Nucleus accumbens (tissue), 56 donors: ENCODE results near the gene SLC12A4.
A peak's percentile ranks its signal among the peaks of the same experiment; 100 is the strongest.

Source experiments
- DNase-seq, 56 donors: peaks; one replicate each; lab custom pipeline; 2025; lab: John Stamatoyannopoulos, UW

The SLC12A4 gene

GRCh38 chr16:67965668-67966548 lies 2.5 kb downstream of the SLC12A4 start:
- DNase-seq: no peak

- DNase-seq: no peak
Measured at GRCh38 chr16:67964477-67965131, 3.8 kb downstream of the SLC12A4 start.

- DNase-seq: peak in 3 of 56 donors; percentile 26 to 61 (median 27)
Measured at GRCh38 chr16:67963662-67964321, 4.6 kb downstream of the SLC12A4 start.

GRCh38 chr16:67963292-67963661 lies 5.2 kb downstream of the SLC12A4 start:
- peak in 12 of 56 donors; percentile 15 to 61 (median 36) for DNase-seq

- no peak for DNase-seq
Measured at GRCh38 chr16:67962135-67962534, 6.3 kb downstream of the SLC12A4 start.

GRCh38 chr16:67961551-67961957 lies 6.9 kb downstream of the SLC12A4 start:
- DNase-seq: no peak

GRCh38 chr16:67959536-67960329 lies 8.7 kb downstream of the SLC12A4 start:
- no peak for DNase-seq

GRCh38 chr16:67957622-67958021 lies 10.8 kb downstream of the SLC12A4 start:
- no peak for DNase-seq

- DNase-seq: no peak
Measured at GRCh38 chr16:67954421-67955196, 13.8 kb downstream of the SLC12A4 start.

- no peak for DNase-seq
Measured at GRCh38 chr16:67953641-67954375, 14.6 kb downstream of the SLC12A4 start.

- peak in 54 of 56 donors; percentile 43 to 94 (median 86) for DNase-seq
Measured at GRCh38 chr16:67951485-67951884, 17.0 kb downstream of the SLC12A4 start.

GRCh38 chr16:67950335-67950843 lies 18.0 kb downstream of the SLC12A4 start:
- DNase-seq: no peak

- no peak for DNase-seq
Measured at GRCh38 chr16:67949645-67950044, 18.8 kb downstream of the SLC12A4 start.

GRCh38 chr16:67948015-67948414 lies 20.4 kb downstream of the SLC12A4 start:
- DNase-seq: no peak

GRCh38 chr16:67946966-67947558 lies 21.4 kb downstream of the SLC12A4 start:
- no peak for DNase-seq

GRCh38 chr16:67946128-67946569 lies 22.3 kb downstream of the SLC12A4 start:
- DNase-seq: no peak

GRCh38 chr16:67945392-67945933 lies 23.0 kb downstream of the SLC12A4 start:
- DNase-seq: no peak
